OCI-LY1 (cell line): ENCODE results near the gene SEMA4B.
A peak's percentile ranks its signal among the peaks of the same experiment; 100 is the strongest.

Experiments used
- H2AFZ ChIP-seq: fragments of 200-600 bp; sonication (generic), shearing (Covaris generic); 2 replicates; pipeline ENCODE4 v1.6.0; 2014; ENCODE audit warnings: antibody characterized with exemption, mild to moderate bottlenecking, low read length
- H3F3A ChIP-seq: fragments of 200-600 bp; sonication (generic), shearing (Covaris generic); 2 replicates; pipeline ENCODE4 v1.6.0; 2014; ENCODE audit warnings: mild to moderate bottlenecking, antibody characterized with exemption, low read length, moderate library complexity; ENCODE audit not compliant: insufficient read depth
- H3K27ac ChIP-seq: fragments of 200-600 bp; sonication (generic); 2 replicates; pipeline ENCODE4 v1.5.1; 2014; ENCODE audit warnings: low read length, mixed run types, mild to moderate bottlenecking, low read depth; ENCODE audit not compliant: poor library complexity, severe bottlenecking
- H3K27me3 ChIP-seq: fragments of 200-600 bp; sonication (generic); 2 replicates; pipeline ENCODE4 v1.6.0; 2014; ENCODE audit warnings: antibody characterized with exemption, mild to moderate bottlenecking, low read length, moderate library complexity; ENCODE audit not compliant: insufficient read depth
- H3K36me3 ChIP-seq: fragments of 200-600 bp; sonication (generic); 2 replicates; pipeline ENCODE4 v1.6.1; 2014; ENCODE audit warnings: mild to moderate bottlenecking, antibody characterized with exemption, low read length, moderate library complexity, mixed read lengths; ENCODE audit not compliant: insufficient read depth
- H3K4me1 ChIP-seq: fragments of 200-600 bp; sonication (generic); 2 replicates; pipeline ENCODE4 v1.5.1; 2014; ENCODE audit warnings: mild to moderate bottlenecking, low read length, moderate library complexity; ENCODE audit not compliant: insufficient read depth, severe bottlenecking
- H3K4me2 ChIP-seq: fragments of 200-600 bp; sonication (generic), shearing (Covaris generic); 2 replicates; pipeline ENCODE4 v1.6.1; 2014; ENCODE audit warnings: low read length
- H3K4me3 ChIP-seq: fragments of 200-600 bp; sonication (generic); 2 replicates; pipeline ENCODE4 v1.5.1; 2014; ENCODE audit warnings: low read length, low read depth, mild to moderate bottlenecking, mixed read lengths; ENCODE audit not compliant: poor library complexity, severe bottlenecking
- H3K79me2 ChIP-seq: fragments of 200-600 bp; shearing (Covaris generic); 2 replicates; pipeline ENCODE4 v1.6.1; 2016; ENCODE audit warnings: mixed run types, low read length, mixed read lengths; ENCODE audit not compliant: insufficient read depth
- H3K9ac ChIP-seq: fragments of 200-600 bp; sonication (generic), shearing (Covaris generic); 2 replicates; pipeline ENCODE4 v1.6.1; 2014; ENCODE audit warnings: mild to moderate bottlenecking, low read length, mixed read lengths
- H3K9me2 ChIP-seq: fragments of 200-600 bp; sonication (generic), shearing (Covaris generic); 2 replicates; pipeline ENCODE4 v1.6.1; 2014; ENCODE audit warnings: low read depth, mild to moderate bottlenecking, low read length, mixed read lengths
- H3K9me3 ChIP-seq: fragments of 200-600 bp; shearing (Covaris generic); 2 replicates; pipeline ENCODE4 v1.6.1; 2014; ENCODE audit warnings: low read length, mixed read lengths
- H4K20me1 ChIP-seq: fragments of 200-600 bp; sonication (generic), shearing (Covaris generic); 2 replicates; pipeline ENCODE4 v1.6.0; 2016; ENCODE audit warnings: mild to moderate bottlenecking, low read length; ENCODE audit not compliant: insufficient read depth
- EZH2 ChIP-seq: fragments of 200-600 bp; sonication (generic), shearing (Covaris generic); IDR thresholded peaks from 2 replicates; pipeline ENCODE4 v1.8.0; 2017; ENCODE audit warnings: borderline replicate concordance, mixed run types, mild to moderate bottlenecking, antibody characterized with exemption, low read length, moderate library complexity, mixed read lengths
- TF ChIP-seq, protein P1 (sequence below): fragments of 200-600 bp; sonication (generic), shearing (Covaris generic); IDR thresholded peaks from 2 replicates; pipeline ENCODE4 v1.5.1; 2017; ENCODE audit warnings: mild to moderate bottlenecking, antibody characterized with exemption, low read length, moderate library complexity, mixed read lengths

SEMA4B gene

GRCh38 chr15:90213122-90213817 is 12.1 kb downstream of the SEMA4B start:
- TF ChIP-seq EZH2, result no peak
- TF ChIP-seq, protein P1, sequence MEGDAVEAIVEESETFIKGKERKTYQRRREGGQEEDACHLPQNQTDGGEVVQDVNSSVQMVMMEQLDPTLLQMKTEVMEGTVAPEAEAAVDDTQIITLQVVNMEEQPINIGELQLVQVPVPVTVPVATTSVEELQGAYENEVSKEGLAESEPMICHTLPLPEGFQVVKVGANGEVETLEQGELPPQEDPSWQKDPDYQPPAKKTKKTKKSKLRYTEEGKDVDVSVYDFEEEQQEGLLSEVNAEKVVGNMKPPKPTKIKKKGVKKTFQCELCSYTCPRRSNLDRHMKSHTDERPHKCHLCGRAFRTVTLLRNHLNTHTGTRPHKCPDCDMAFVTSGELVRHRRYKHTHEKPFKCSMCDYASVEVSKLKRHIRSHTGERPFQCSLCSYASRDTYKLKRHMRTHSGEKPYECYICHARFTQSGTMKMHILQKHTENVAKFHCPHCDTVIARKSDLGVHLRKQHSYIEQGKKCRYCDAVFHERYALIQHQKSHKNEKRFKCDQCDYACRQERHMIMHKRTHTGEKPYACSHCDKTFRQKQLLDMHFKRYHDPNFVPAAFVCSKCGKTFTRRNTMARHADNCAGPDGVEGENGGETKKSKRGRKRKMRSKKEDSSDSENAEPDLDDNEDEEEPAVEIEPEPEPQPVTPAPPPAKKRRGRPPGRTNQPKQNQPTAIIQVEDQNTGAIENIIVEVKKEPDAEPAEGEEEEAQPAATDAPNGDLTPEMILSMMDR, result no peak
- Histone ChIP-seq H4K20me1 (no peaks in the 10 kb centered on the region), H3K4me3 (no peak overlapping the region), H3K9me3 (no peaks in the 10 kb centered on the region), H3K9ac (peak overlapping the region; percentile 25; the same call in 1 of the 2 replicates), H3F3A (no peaks in the 10 kb centered on the region), H3K27ac (peak overlapping the region; percentile 88), H3K4me1 (peaks cover 76% of the 10 kb centered on the region), H2AFZ (no peak overlapping the region), H3K79me2 (no peaks in the 10 kb centered on the region), H3K9me2 (no peaks in the 10 kb centered on the region), H3K36me3 (peaks cover 9% of the 10 kb centered on the region), H3K4me2 (peak overlapping the region; percentile 26; the same call in 1 of the 2 replicates), H3K27me3 (no peaks in the 10 kb centered on the region)

- Histone ChIP-seq H3K27me3 (no peaks in the 10 kb centered on the region), H2AFZ (no peak overlapping the region), H3K9me2 (no peaks in the 10 kb centered on the region), H3K27ac (peak overlapping the region; percentile 88), H4K20me1 (no peaks in the 10 kb centered on the region), H3F3A (no peaks in the 10 kb centered on the region), H3K79me2 (no peaks in the 10 kb centered on the region), H3K36me3 (peaks cover 9% of the 10 kb centered on the region), H3K9ac (peak overlapping the region; percentile 25; the same call in 1 of the 2 replicates), H3K4me1 (peaks cover 76% of the 10 kb centered on the region), H3K4me3 (no peak overlapping the region), H3K9me3 (no peaks in the 10 kb centered on the region), H3K4me2 (peak overlapping the region; percentile 26; the same call in 1 of the 2 replicates)
- TF ChIP-seq EZH2, result no peak
- TF ChIP-seq, protein P1, result no peak
Observed at GRCh38 chr15:90213818-90214204, 12.7 kb downstream of the SEMA4B start.

DNA sequence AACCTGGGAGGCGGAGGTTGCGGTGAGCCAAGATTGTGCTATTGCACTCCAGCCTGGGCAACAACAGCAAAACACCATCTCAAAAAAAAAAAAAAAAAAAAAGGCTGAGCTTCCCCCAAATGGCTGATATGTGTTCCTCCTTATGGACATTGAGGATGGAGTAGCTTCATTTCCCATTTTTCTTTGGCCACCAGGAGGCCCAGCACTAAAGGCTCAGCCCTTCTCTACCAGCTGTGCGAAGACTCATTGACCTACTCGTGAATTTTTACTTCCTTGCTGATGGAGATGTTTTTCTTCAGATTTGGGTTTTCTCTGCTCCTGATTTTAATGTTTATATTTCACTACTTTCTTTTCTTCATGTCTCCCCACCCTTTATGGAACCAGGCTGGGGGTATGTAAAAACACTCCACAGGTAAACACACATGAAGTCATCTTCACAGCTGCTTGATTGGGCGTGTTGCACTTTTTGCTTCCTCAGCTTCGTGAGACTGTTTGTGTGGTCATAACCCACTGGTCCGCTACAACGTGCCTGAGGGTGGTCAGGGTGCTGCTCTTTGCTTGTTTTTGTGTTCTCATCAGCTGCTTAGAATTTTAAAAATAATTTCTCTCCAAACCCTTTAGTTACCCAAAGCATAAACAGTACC is 13.5 kb downstream of the SEMA4B start:
- Histone ChIP-seq H2AFZ (no peak overlapping the region), H3K9me3 (no peaks in the 10 kb centered on the region), H3K79me2 (no peaks in the 10 kb centered on the region), H3K27me3 (no peaks in the 10 kb centered on the region), H3K27ac (peak overlapping the region; percentile 88), H3K36me3 (peaks cover 9% of the 10 kb centered on the region), H4K20me1 (no peaks in the 10 kb centered on the region), H3K9ac (peak overlapping the region; percentile 0; the same call in 1 of the 2 replicates), H3K9me2 (no peaks in the 10 kb centered on the region), H3K4me2 (peak overlapping the region; percentile 4; the same call in 1 of the 2 replicates), H3F3A (no peaks in the 10 kb centered on the region), H3K4me1 (peaks cover 80% of the 10 kb centered on the region), H3K4me3 (no peak overlapping the region)
- no peak for TF ChIP-seq EZH2
- TF ChIP-seq, protein P1, result peak; percentile 20; the same call in 1 of the 2 replicates
